CD4-positive, alpha-beta T cell treated with Interleukin-6 for 4 hours (primary cell): ENCODE data around the gene TUBA1A.
"Not testable (repeated sequence)": the region's sequence is repeated elsewhere in the genome, so short reads cannot be mapped to it uniquely, and the experiment has no call there.

Experiments
- DNase-seq: peaks from one replicate; pipeline ENCODE4 v3.0.0-alpha.2; 2020; ENCODE audit warnings: mixed read lengths

Gene TUBA1A

GRCh38 chr12:49146406-49146805 lies 42.5 kb downstream of the TUBA1A start:
- DNase-seq = no peak

- DNase-seq = no peak
Observed at GRCh38 chr12:49144384-49144783, 44.5 kb downstream of the TUBA1A start.

- no peak for DNase-seq
Observed at GRCh38 chr12:49138999-49139398, 49.9 kb downstream of the TUBA1A start.

GRCh38 chr12:49138587-49138986 lies 50.3 kb downstream of the TUBA1A start:
- DNase-seq = no peak

GRCh38 chr12:49137476-49137875 lies 51.4 kb downstream of the TUBA1A start:
- no peak for DNase-seq

GRCh38 chr12:49136997-49137396 lies 51.9 kb downstream of the TUBA1A start:
- DNase-seq = not testable (repeated sequence)
